Astrocyte of the cerebellum (primary cell): ENCODE data around the gene DSE.

Experiments
- DNase-seq: peaks from one replicate; pipeline ENCODE4 v3.0.0-alpha.2; 2011; ENCODE audit warnings: low read depth
- H3K4me3 ChIP-seq: 2 replicates; pipeline ENCODE4 v1.5.1; 2011; ENCODE audit warnings: mild to moderate bottlenecking, low read depth, low read length, moderate library complexity
- CTCF ChIP-seq: IDR thresholded peaks from 2 replicates; pipeline ENCODE4 v1.5.1; 2012; ENCODE audit warnings: low read length, low read depth, moderate library complexity, mild to moderate bottlenecking; ENCODE audit errors: missing control alignments
- in situ Hi-C: cut with HindIII; loops from 2 replicates; pipeline ENCODE4 v1.10.0; 2017; ENCODE audit warnings: low sequenced_read_pairs

The DSE gene

DNA sequence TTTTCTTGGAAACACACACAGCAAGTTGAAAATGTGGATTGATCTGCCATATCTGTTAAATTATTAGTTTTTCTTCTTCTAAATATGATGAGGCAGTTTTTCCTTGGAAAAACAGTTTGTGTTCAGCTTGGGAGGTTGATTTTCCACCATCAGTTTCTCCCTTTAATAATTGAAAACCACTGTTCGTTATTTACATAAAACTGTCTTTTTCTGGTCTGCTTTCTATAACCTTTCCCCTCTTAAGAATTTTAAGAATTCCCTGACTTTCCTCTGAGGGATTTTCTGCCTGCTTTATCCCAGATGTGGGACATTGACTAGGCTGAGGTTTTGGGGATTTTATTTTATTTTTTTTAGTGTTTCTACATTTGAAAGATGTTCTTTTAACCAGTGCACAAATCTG lies 27.2 kb downstream of the DSE start:
- H3K4me3 ChIP-seq, result no peak overlapping the region
- in situ Hi-C loops, result no loop called here

DNA sequence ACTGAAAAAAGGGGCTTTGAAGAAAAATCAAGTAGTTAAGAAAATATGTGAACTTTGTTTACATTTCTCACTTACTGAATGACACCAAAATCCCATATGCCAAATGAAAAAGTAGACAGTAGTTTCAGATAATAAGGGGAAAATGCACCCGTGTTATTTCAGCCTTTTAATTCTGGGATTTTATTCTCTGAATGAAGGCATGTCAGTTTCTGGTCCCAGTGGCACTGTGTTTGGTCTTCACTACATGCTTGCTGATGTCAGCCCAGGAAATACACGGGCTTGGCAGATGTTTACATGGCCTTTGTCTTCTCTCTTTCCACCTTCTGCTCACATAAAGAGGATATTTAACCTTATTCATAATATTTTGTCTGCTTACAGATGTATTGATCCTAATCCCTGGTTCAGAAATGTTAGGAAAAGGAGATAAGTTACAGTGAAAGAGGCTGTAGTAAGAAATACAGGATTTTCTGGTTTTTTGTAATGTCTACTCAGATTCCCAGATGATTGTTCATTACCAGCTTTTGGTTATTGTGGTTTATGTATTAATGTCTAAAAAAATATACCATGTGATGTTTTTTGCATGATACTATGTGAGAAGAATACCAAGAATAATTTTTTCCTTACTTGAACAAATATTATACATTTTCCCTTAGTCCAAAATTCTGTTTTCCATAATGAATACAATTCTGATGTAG lies 27.7 kb downstream of the DSE start:
- DNase-seq, result no peak
- in situ Hi-C loops, result no loop called here
- no peak overlapping the region for H3K4me3 ChIP-seq

More for the DNA sequence above, 27.2 kb downstream of the DSE start:
- DNase-seq, result no peak
- TF ChIP-seq CTCF, result no peak

DNA sequence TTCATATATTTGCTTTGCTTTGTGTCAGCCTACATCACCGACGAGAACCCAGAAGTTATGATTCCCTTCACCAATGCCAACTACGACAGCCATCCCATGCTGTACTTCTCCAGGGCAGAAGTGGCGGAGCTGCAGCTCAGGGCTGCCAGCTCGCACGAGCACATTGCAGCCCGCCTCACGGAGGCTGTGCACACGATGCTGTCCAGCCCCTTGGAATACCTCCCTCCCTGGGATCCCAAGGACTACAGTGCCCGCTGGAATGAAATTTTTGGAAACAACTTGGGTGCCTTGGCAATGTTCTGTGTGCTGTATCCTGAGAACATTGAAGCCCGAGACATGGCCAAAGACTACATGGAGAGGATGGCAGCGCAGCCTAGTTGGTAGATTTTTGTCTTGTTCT lies 28.5 kb downstream of the DSE start:
- H3K4me3 ChIP-seq, result no peak overlapping the region
- DNase-seq, result no peak
- in situ Hi-C loops, result no loop called here
- TF ChIP-seq CTCF, result no peak

More for the DNA sequence above, 27.7 kb downstream of the DSE start:
- no peak for TF ChIP-seq CTCF

GRCh38 chr6:116400328-116400727 lies 29.6 kb downstream of the DSE start:
- no peak for DNase-seq
- no peak for TF ChIP-seq CTCF
- no peak overlapping the region for H3K4me3 ChIP-seq
- in situ Hi-C loops, result no loop called here

DNA sequence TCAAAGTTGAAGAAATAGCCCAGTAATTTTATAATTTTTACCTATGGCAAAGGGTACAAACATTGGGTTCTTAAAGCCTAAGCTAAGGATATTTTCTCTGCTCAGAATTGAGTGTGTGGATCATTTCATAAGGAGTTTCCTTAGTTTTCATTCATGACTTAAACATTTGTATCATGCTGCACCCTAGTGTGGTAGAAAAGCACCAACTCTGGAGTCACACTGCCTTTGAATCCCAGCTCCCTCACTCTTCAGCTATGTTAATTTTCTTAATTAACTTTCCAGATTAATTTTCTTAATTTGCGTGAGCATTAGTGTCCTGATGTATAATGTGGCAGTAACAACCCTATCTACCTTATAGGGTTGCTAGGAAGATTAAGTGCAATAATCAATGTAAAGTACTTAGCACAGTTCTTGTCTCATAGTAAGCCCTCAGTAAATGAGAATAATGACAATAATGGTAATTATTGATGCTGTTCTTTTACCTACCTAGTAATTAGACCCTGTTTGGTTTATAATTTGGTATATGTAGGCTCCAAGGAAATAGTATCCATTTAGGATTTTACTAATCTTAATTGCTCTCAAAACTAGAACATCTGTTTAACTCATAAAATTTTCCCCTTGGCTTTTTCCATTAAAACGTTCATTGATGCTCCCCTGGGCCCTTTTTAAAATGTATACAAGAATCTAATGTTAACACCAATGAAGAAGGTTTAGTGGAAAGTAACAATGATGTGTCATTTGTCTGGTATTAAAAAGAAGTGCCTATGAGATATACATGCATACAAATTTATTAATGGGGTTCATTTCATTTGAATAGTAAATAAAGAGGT lies 31.6 kb downstream of the DSE start:
- in situ Hi-C loops, result no loop called here
- no peak for TF ChIP-seq CTCF
- no peak overlapping the region for H3K4me3 ChIP-seq
- DNase-seq, result no peak

GRCh38 chr6:116403205-116403604 lies 32.5 kb downstream of the DSE start:
- in situ Hi-C loops, result no loop called here
- no peak for DNase-seq
- no peak overlapping the region for H3K4me3 ChIP-seq
- TF ChIP-seq CTCF, result no peak
